Panc1 (cell line): ENCODE data around the gene ROBO1. TPM values are rescaled to one million over a fixed set of nuclear protein-coding genes. Genes with fewer than 3 reads are reported as not detected.

Source experiments
- ATAC-seq: fragments of 200-7000 bp; cut with Tn5 transposase; 2 replicates; pipeline ENCODE4 v1.9.1; 2020; ENCODE audit warnings: mild to moderate bottlenecking, moderate library complexity
- BruUV-seq: library from RNA; stranded (reverse); fragments of 400-500 nt; replicated peaks from 2 replicates; lab custom pipeline; 2021; lab: Mats Ljungman, UMichigan
- CTCF ChIA-PET: fragments of 300-600 bp; sonication (Branson Sonifier 250); formaldehyde crosslinking; loops from one replicate; lab custom pipeline; 2022; ENCODE audit warnings: antibody characterized with exemption; lab: Charles Lee
- POLR2A ChIA-PET: fragments of 300-600 bp; sonication (Branson Sonifier 250); formaldehyde crosslinking; loops from one replicate; lab custom pipeline; 2022; ENCODE audit warnings: antibody characterized with exemption; lab: Charles Lee
- DNase-seq: peaks from one replicate; pipeline ENCODE4 v3.0.0-alpha.2; 2010; ENCODE audit warnings: low read depth, low spot score
- H3K27ac ChIP-seq: 2 replicates; pipeline ENCODE4 v1.5.1; 2011; ENCODE audit warnings: mild to moderate bottlenecking, low read length, inconsistent platforms
- H3K27me3 ChIP-seq: fragments of 200-500 bp; sonication (Bioruptor generic); 2 replicates; pipeline ENCODE4 v1.6.0; 2014; ENCODE audit warnings: low read length, inconsistent platforms; ENCODE audit not compliant: control insufficient read depth, insufficient read depth
- H3K36me3 ChIP-seq: fragments of 200-500 bp; sonication (Bioruptor generic); 2 replicates; pipeline ENCODE4 v1.5.1; 2014; ENCODE audit warnings: inconsistent platforms, mild to moderate bottlenecking, low read length, moderate library complexity; ENCODE audit not compliant: control insufficient read depth, insufficient read depth
- H3K4me1 ChIP-seq: 2 replicates; pipeline ENCODE4 v1.5.1; 2011; ENCODE audit warnings: inconsistent platforms, mild to moderate bottlenecking, low read length, moderate library complexity; ENCODE audit not compliant: control insufficient read depth, insufficient read depth
- H3K4me3 ChIP-seq, 2 experiments: 2 replicates each; pipeline ENCODE4 v1.5.1; 2011 to 2012; ENCODE audit warnings: low read depth in 2 of 2, low read length in 2 of 2, mild to moderate bottlenecking in 2 of 2, inconsistent platforms in 1 of 2, moderate library complexity in 1 of 2
- H3K9me3 ChIP-seq: fragments of 200-500 bp; sonication (Bioruptor generic); 2 replicates; pipeline ENCODE4 v1.5.1; 2014; ENCODE audit warnings: low read depth, mild to moderate bottlenecking, inconsistent platforms, low read length, moderate library complexity; ENCODE audit not compliant: control insufficient read depth, insufficient read depth
- CTCF ChIP-seq: fragments of 450-650 bp; IDR thresholded peaks from 2 replicates; pipeline ENCODE4 v1.5.1; 2017; ENCODE audit warnings: mild to moderate bottlenecking
- POLR2AphosphoS5 ChIP-seq: IDR thresholded peaks from 2 replicates; pipeline ENCODE4 v1.6.1; 2012; ENCODE audit warnings: mild to moderate bottlenecking, low read depth, low read length, moderate library complexity
- REST ChIP-seq, 2 experiments: IDR thresholded peaks; 2 replicates each; pipeline ENCODE4 v1.6.1; 2011 to 2012; ENCODE audit warnings: low read depth in 2 of 2, control low read depth in 1 of 2, low read length in 1 of 2, mild to moderate bottlenecking in 1 of 2, moderate library complexity in 1 of 2; ENCODE audit not compliant: insufficient read depth in 1 of 2
- SIN3A ChIP-seq: IDR thresholded peaks from 2 replicates; pipeline ENCODE4 v1.6.1; 2012; ENCODE audit warnings: low read depth, mild to moderate bottlenecking, low read length, moderate library complexity, borderline replicate concordance; ENCODE audit not compliant: insufficient read depth
- TCF7L2 ChIP-seq: IDR thresholded peaks from 2 replicates; pipeline ENCODE4 v1.6.1; 2011; ENCODE audit warnings: mild to moderate bottlenecking, low read depth, low read length, inconsistent platforms
- in situ Hi-C: cut with HindIII; loops from 2 replicates; pipeline ENCODE4 v1.10.0; 2016; ENCODE audit warnings: low sequenced_read_pairs, low pct_unique_long_range_greater_than_20kb
- intact Hi-C: fragments of 100-400 bp; cut with micrococcal nuclease; formaldehyde crosslinking; loops from one replicate; pipeline ENCODE4 v1.10.0; 2022; ENCODE audit not compliant: unreplicated experiment
- total RNA-seq: library from RNA; stranded (reverse); gene quantifications from one replicate; pipeline ENCODE4 v1.2.1, GENCODE V29; 2021; ENCODE audit not compliant: unreplicated experiment

ROBO1 gene
- total RNA-seq, 1 experiment from 2014 or later, result 61.6 TPM

- no peak for TF ChIP-seq SIN3A
- TF ChIP-seq TCF7L2, result no peak
- Histone ChIP-seq H3K4me3 (no peak overlapping the region), H3K27me3 (no peaks in the 10 kb centered on the region), H3K4me1 (no peaks in the 10 kb centered on the region), H3K27ac (no peak overlapping the region), H3K9me3 (no peaks in the 10 kb centered on the region), H3K36me3 (no peaks in the 10 kb centered on the region; the same call in 1 of the 2 replicates)
- in situ Hi-C loops (no loop called here), intact Hi-C loops (no loop called here)
- ChIA-PET CTCF (no interaction called here), POLR2A (no interaction called here)
- no peak for ATAC-seq
- no TSS peak for BruUV-seq
- DNase-seq, result no peak
These were observed 1157.2 kb downstream of the ROBO1 start for GRCh38 chr3:78610462-78611125.

GRCh38 chr3:78606756-78607155 lies 1161.0 kb downstream of the ROBO1 start:
- intact Hi-C loops, result no loop called here
- Histone ChIP-seq H3K4me3 (no peak overlapping the region), H3K36me3 (no peaks in the 10 kb centered on the region), H3K27me3 (no peaks in the 10 kb centered on the region), H3K9me3 (no peaks in the 10 kb centered on the region), H3K27ac (no peak overlapping the region), H3K4me1 (no peaks in the 10 kb centered on the region)
- ATAC-seq, result no peak
- no peak for TF ChIP-seq TCF7L2
- TF ChIP-seq CTCF, result no peak
- TF ChIP-seq REST (IDR thresholded peaks at IDR 0.05; ENCODE audit: insufficient read depth in 1 of 2, low read depth in 2 of 2, low read length in 1 of 2), result no peak
- no peak for TF ChIP-seq POLR2AphosphoS5
- ChIA-PET POLR2A (no interaction called here), CTCF (no interaction called here)
- no peak for DNase-seq
- in situ Hi-C loops, result no loop called here
- BruUV-seq, result no TSS peak

- ChIA-PET POLR2A (no interaction called here), CTCF (no interaction called here)
- DNase-seq (no peak), ATAC-seq (no peak)
- Histone ChIP-seq H3K9me3 (no peaks in the 10 kb centered on the region), H3K4me3 (no peak overlapping the region), H3K4me1 (no peaks in the 10 kb centered on the region), H3K27ac (no peak overlapping the region), H3K27me3 (no peaks in the 10 kb centered on the region), H3K36me3 (no peaks in the 10 kb centered on the region)
- in situ Hi-C loops (no loop called here), intact Hi-C loops (no loop called here)
- no TSS peak for BruUV-seq
- TF ChIP-seq REST (IDR thresholded peaks at IDR 0.05; ENCODE audit: insufficient read depth in 1 of 2, low read depth in 2 of 2, low read length in 1 of 2) (no peak), POLR2AphosphoS5 (no peak), SIN3A (no peak), CTCF (no peak)
These were observed 1162.6 kb downstream of the ROBO1 start for GRCh38 chr3:78605178-78605577.
